Activated CD4-positive, alpha-beta T cell treated with anti-CD3 and anti-CD28 coated beads for 1 hour (primary cell): Measurements from ENCODE around the gene SLC35B3.
"Not testable (repeated sequence)": the region's sequence is repeated elsewhere in the genome, so short reads cannot be mapped to it uniquely, and the experiment has no call there.

Experiments used
- DNase-seq: peaks from one replicate; pipeline ENCODE4 v3.0.0-alpha.2; 2020

Gene SLC35B3

GRCh38 chr6:8405946-8406345, 29.4 kb downstream of the SLC35B3 start:
- not testable (repeated sequence) for DNase-seq

GRCh38 chr6:8402546-8402945, 32.8 kb downstream of the SLC35B3 start:
- no peak for DNase-seq

GRCh38 chr6:8400663-8401062, 34.7 kb downstream of the SLC35B3 start:
- no peak for DNase-seq

- no peak for DNase-seq
Observed at GRCh38 chr6:8392569-8392968, 42.8 kb downstream of the SLC35B3 start.

- DNase-seq: no peak
Observed at GRCh38 chr6:8391934-8392333, 43.4 kb downstream of the SLC35B3 start.

- no peak for DNase-seq
Observed at GRCh38 chr6:8389036-8389818, 46.1 kb downstream of the SLC35B3 start.

- no peak for DNase-seq
Observed at GRCh38 chr6:8387942-8388437, 47.4 kb downstream of the SLC35B3 start.

GRCh38 chr6:8383584-8383983, 51.8 kb downstream of the SLC35B3 start:
- no peak for DNase-seq

GRCh38 chr6:8382434-8382833, 52.9 kb downstream of the SLC35B3 start:
- DNase-seq: no peak

GRCh38 chr6:8375916-8376315, 59.4 kb downstream of the SLC35B3 start:
- no peak for DNase-seq
